Activated CD4-positive, alpha-beta T cell treated with anti-CD3 and anti-CD28 coated beads for 36 hours (primary cell): ENCODE measurements around the gene SKAP1. TPM values are rescaled to one million over a fixed set of nuclear protein-coding genes. Genes with fewer than 3 reads are reported as not detected.

ENCODE experiments used
- ATAC-seq: fragments of 200-7000 bp; cut with Tn5 transposase; one replicate; pipeline ENCODE4 v1.10.0; 2021; ENCODE audit warnings: mild to moderate bottlenecking, moderate library complexity
- CTCF ChIA-PET: fragments of 350-600 bp; sonication (Branson Sonifier 250); formaldehyde crosslinking; loops from one replicate; lab custom pipeline; 2021; ENCODE audit warnings: antibody characterized with exemption; lab: Charles Lee
- POLR2A ChIA-PET: fragments of 350-600 bp; sonication (Branson Sonifier 250); formaldehyde crosslinking; loops from one replicate; lab custom pipeline; 2021; ENCODE audit warnings: antibody characterized with exemption, inconsistent platforms; lab: Charles Lee
- DNase-seq: peaks from one replicate; pipeline ENCODE4 v3.0.0-alpha.2; 2020
- H3K27ac Mint-ChIP-seq: one replicate; pipeline ENCODE4 v1.8.0; 2021; ENCODE audit warnings: mixed read lengths
- H3K27me3 Mint-ChIP-seq: one replicate; pipeline ENCODE4 v1.8.0; 2021; ENCODE audit warnings: mixed read lengths
- H3K36me3 Mint-ChIP-seq: one replicate; pipeline ENCODE4 v1.8.0; 2021; ENCODE audit warnings: low read depth, mixed read lengths
- H3K4me1 Mint-ChIP-seq: one replicate; pipeline ENCODE4 v1.8.0; 2021; ENCODE audit warnings: mixed read lengths
- H3K4me3 Mint-ChIP-seq: one replicate; pipeline ENCODE4 v1.8.0; 2021; ENCODE audit warnings: mild to moderate bottlenecking, moderate library complexity, mixed read lengths
- H3K9me3 Mint-ChIP-seq: one replicate; pipeline ENCODE4 v1.8.0; 2021; ENCODE audit warnings: low read depth, mixed read lengths
- intact Hi-C, 2 experiments: fragments of 100-400 bp; cut with DNase I in 1 of 2; cut with micrococcal nuclease in 1 of 2; formaldehyde crosslinking; loops; one replicate each; pipeline versions ENCODE4 v1.14.2 to v1.15.1; 2022 to 2024; cut with DNase I, micrococcal nuclease
- total RNA-seq, 2 experiments: library from RNA; stranded (reverse); gene quantifications; one replicate each; pipeline ENCODE4 v1.2.3, GENCODE V29; 2021

The SKAP1 gene
- total RNA-seq, 2 experiments from 2014 or later = 76.1 to 109 TPM

- Mint-ChIP-seq H3K4me3 (no peak overlapping the region), H3K27me3 (no peaks in the 10 kb centered on the region), H3K4me1 (peaks cover 23% of the 10 kb centered on the region), H3K27ac (no peak overlapping the region), H3K36me3 (no peaks in the 10 kb centered on the region), H3K9me3 (no peaks in the 10 kb centered on the region)
- ATAC-seq = no peak
- ChIA-PET POLR2A (interaction anchor here (0.6 kb wide), 1 partner anchor 373 kb away, joined by 4 read pairs; no protein-coding TSS in a partner anchor), CTCF (interaction anchor here (0.6 to 4.2 kb wide), 15 partner anchors 12 to 332 kb away, joined by 3 to 25 read pairs (median 5); partner anchors contain the start of gene HOXB5)
- intact Hi-C loops = loop anchor here (2.0 to 5.0 kb wide), 2 partner anchors 31 to 329 kb away; partner anchors contain the start of genes HOXB3 (in 1 of the 2) and HOXB5 (in 1 of the 2)
- DNase-seq = no peak
Measured at GRCh38 chr17:48263731-48264035, 166.3 kb downstream of the SKAP1 start.

- Mint-ChIP-seq H3K36me3 (peaks cover 1% of the 10 kb centered on the region), H3K27ac (no peak overlapping the region), H3K27me3 (no peaks in the 10 kb centered on the region), H3K4me3 (no peak overlapping the region), H3K4me1 (peaks cover 23% of the 10 kb centered on the region), H3K9me3 (no peaks in the 10 kb centered on the region)
- DNase-seq (no peak), ATAC-seq (no peak)
- ChIA-PET CTCF (interaction anchor here (0.6 to 4.2 kb wide), 23 partner anchors 12 to 616 kb away, joined by 3 to 25 read pairs (median 4); partner anchors contain the start of gene HOXB5), POLR2A (interaction anchor here (0.6 kb wide), 1 partner anchor 373 kb away, joined by 4 read pairs; no protein-coding TSS in a partner anchor)
- intact Hi-C loops = loop anchor here in 1 of 2 experiments (5.0 kb wide), 1 partner anchor 329 kb away; the partner anchor contains the start of genes HOXB3 and HOXB5
Measured at GRCh38 chr17:48262982-48263730, 166.9 kb downstream of the SKAP1 start.

DNA sequence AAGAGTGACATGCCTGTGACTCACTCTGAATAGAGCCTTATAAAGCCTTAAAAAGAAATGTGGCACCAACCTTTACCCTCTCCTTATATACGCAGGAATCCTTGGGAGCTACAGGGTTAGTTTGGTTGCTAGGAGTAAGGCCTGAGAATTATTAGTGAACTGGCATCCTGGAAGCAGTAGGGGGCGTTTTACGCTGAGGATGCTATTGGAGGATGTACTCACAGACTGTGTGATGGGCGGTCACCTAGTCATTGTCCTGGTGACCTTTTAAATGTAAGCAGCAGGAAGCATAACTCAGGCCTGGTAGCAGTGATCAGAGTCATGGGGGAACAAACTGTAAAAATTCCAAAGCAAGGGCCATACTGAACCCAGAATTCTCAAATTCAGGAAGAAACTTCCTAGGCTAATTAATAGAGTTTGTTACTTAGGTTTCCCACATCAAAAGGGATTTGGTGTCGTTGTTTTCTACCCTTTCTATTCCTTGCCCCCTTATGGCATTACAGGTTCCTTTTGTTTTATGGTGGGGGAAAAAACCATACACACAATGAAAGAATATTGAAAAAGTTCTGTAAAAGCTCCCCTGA, 168.6 kb downstream of the SKAP1 start:
- CTCF ChIA-PET = interaction anchor here (0.7 to 2.8 kb wide), 6 partner anchors 10 to 47 kb away, joined by 3 to 15 read pairs (median 4); no protein-coding TSS in a partner anchor
- Mint-ChIP-seq H3K9me3 (no peaks in the 10 kb centered on the region), H3K27ac (no peak overlapping the region), H3K4me3 (no peak overlapping the region), H3K27me3 (no peaks in the 10 kb centered on the region), H3K36me3 (peaks cover 3% of the 10 kb centered on the region), H3K4me1 (peaks cover 19% of the 10 kb centered on the region)
- DNase-seq (peak; percentile 24), ATAC-seq (peak; percentile 31)
- intact Hi-C loops = loop anchor here (2.0 to 5.0 kb wide), 2 partner anchors 331 kb away; partner anchors contain the start of genes HOXB5 (in 2 of the 2) and HOXB3 (in 1 of the 2)
- POLR2A ChIA-PET = no interaction called here

- no peaks in the 10 kb centered on the region for H3K9me3 Mint-ChIP-seq
- ATAC-seq (no peak), DNase-seq (no peak)
- H3K4me3 Mint-ChIP-seq = no peak overlapping the region
- POLR2A ChIA-PET = no interaction called here
- no peak overlapping the region for H3K27ac Mint-ChIP-seq
- intact Hi-C loops = loop anchor here (2.0 to 5.0 kb wide), 2 partner anchors 333 kb away; partner anchors contain the start of genes HOXB5 (in 2 of the 2) and HOXB3 (in 1 of the 2)
- peaks cover 5% of the 10 kb centered on the region for H3K4me1 Mint-ChIP-seq
- no peaks in the 10 kb centered on the region for H3K27me3 Mint-ChIP-seq
- CTCF ChIA-PET = interaction anchor here (0.6 to 2.2 kb wide), 23 partner anchors 8 to 359 kb away, joined by 3 to 10 read pairs (median 4); partner anchors contain the start of gene HOXB5
- peaks cover 3% of the 10 kb centered on the region for H3K36me3 Mint-ChIP-seq
Measured at GRCh38 chr17:48259694-48260291, 170.2 kb downstream of the SKAP1 start.

DNA sequence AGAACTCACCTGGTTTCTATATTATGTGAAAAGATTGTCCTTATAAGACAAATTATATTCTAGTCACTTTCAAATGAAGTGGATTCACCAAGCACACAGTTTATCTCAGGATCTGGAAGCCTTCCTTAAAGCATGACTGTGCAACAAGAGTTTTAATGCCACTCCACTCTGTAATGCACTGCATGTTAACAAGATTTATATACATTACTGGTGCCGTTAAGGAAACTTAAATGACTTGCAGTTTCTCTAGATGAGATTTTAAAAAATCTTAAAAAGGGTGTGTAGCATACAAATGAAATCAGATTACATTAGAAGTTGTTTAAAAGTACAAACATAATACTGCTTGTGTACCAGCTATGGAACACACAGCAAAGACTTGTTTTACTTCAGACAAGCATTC, 171.7 kb downstream of the SKAP1 start:
- intact Hi-C loops = no loop called here
- Mint-ChIP-seq H3K4me3 (no peak overlapping the region), H3K27ac (no peak overlapping the region), H3K27me3 (no peaks in the 10 kb centered on the region), H3K4me1 (peaks cover 2% of the 10 kb centered on the region), H3K36me3 (peaks cover 3% of the 10 kb centered on the region), H3K9me3 (no peaks in the 10 kb centered on the region)
- ATAC-seq = no peak
- ChIA-PET CTCF (interaction anchor here (1.0 to 2.2 kb wide), 8 partner anchors 11 to 343 kb away, joined by 3 to 10 read pairs (median 6); partner anchors contain the start of gene HOXB5), POLR2A (no interaction called here)
- no peak for DNase-seq

DNA sequence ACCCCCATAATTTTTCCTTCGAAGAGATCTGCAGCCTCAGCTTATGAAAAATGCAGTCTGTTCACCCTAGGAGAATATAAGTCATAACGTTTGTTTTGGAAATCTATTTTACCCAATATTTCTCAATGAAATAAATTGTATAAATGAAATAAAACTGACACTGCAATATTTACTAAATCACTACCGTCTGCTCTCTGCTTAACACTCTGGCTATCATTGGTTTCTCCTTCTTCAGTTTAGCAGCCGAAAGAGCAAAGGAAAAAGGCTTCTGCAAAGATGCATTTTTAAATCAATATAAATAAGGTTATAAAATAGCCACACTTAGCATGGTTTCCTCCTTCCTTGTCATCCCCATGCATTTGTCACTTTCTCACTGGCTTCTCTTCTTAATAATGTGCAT, 174.3 kb downstream of the SKAP1 start:
- ATAC-seq (no peak), DNase-seq (no peak)
- no peak overlapping the region for H3K4me3 Mint-ChIP-seq
- no peaks in the 10 kb centered on the region for H3K27me3 Mint-ChIP-seq
- peaks cover 6% of the 10 kb centered on the region for H3K36me3 Mint-ChIP-seq
- H3K9me3 Mint-ChIP-seq = no peaks in the 10 kb centered on the region
- ChIA-PET CTCF (interaction anchor here (0.7 kb wide), 1 partner anchor 133 kb away, joined by 3 read pairs; no protein-coding TSS in a partner anchor), POLR2A (no interaction called here)
- intact Hi-C loops = no loop called here
- H3K4me1 Mint-ChIP-seq = peaks cover 6% of the 10 kb centered on the region
- H3K27ac Mint-ChIP-seq = no peak overlapping the region

- no peak for ATAC-seq
- intact Hi-C loops = no loop called here
- H3K27me3 Mint-ChIP-seq = no peaks in the 10 kb centered on the region
- no peak overlapping the region for H3K4me3 Mint-ChIP-seq
- peaks cover 6% of the 10 kb centered on the region for H3K4me1 Mint-ChIP-seq
- no peaks in the 10 kb centered on the region for H3K9me3 Mint-ChIP-seq
- ChIA-PET POLR2A (no interaction called here), CTCF (interaction anchor here (0.9 to 1.8 kb wide), 2 partner anchors 10 to 338 kb away, joined by 3 to 4 read pairs; no protein-coding TSS in a partner anchor)
- peaks cover 6% of the 10 kb centered on the region for H3K36me3 Mint-ChIP-seq
- DNase-seq = no peak
- H3K27ac Mint-ChIP-seq = no peak overlapping the region
Measured at GRCh38 chr17:48254896-48255295, 175.1 kb downstream of the SKAP1 start.

- ATAC-seq (no peak), DNase-seq (no peak)
- CTCF ChIA-PET = interaction anchor here (1.8 to 2.0 kb wide), 2 partner anchors 11 to 339 kb away, joined by 4 read pairs; no protein-coding TSS in a partner anchor
- no peaks in the 10 kb centered on the region for H3K9me3 Mint-ChIP-seq
- peaks cover 6% of the 10 kb centered on the region for H3K4me1 Mint-ChIP-seq
- H3K4me3 Mint-ChIP-seq = no peak overlapping the region
- intact Hi-C loops = no loop called here
- no peaks in the 10 kb centered on the region for H3K27me3 Mint-ChIP-seq
- H3K27ac Mint-ChIP-seq = no peak overlapping the region
- POLR2A ChIA-PET = interaction anchor here (0.6 kb wide), 1 partner anchor 255 kb away, joined by 3 read pairs; no protein-coding TSS in a partner anchor
- H3K36me3 Mint-ChIP-seq = peaks cover 6% of the 10 kb centered on the region
Measured at GRCh38 chr17:48253975-48254374, 176.0 kb downstream of the SKAP1 start.

GRCh38 chr17:48251950-48252349, 178.1 kb downstream of the SKAP1 start:
- intact Hi-C loops = no loop called here
- H3K9me3 Mint-ChIP-seq = no peaks in the 10 kb centered on the region
- DNase-seq = no peak
- H3K4me3 Mint-ChIP-seq = no peak overlapping the region
- H3K27ac Mint-ChIP-seq = no peak overlapping the region
- ChIA-PET CTCF (interaction anchor here (1.3 to 3.3 kb wide), 2 partner anchors 11 kb away, joined by 4 to 15 read pairs; no protein-coding TSS in a partner anchor), POLR2A (no interaction called here)
- H3K36me3 Mint-ChIP-seq = peaks cover 3% of the 10 kb centered on the region
- peaks cover 8% of the 10 kb centered on the region for H3K4me1 Mint-ChIP-seq
- H3K27me3 Mint-ChIP-seq = no peaks in the 10 kb centered on the region
- no peak for ATAC-seq

GRCh38 chr17:48250949-48251348, 179.1 kb downstream of the SKAP1 start:
- H3K4me3 Mint-ChIP-seq = no peak overlapping the region
- ATAC-seq = no peak
- DNase-seq = no peak
- intact Hi-C loops = no loop called here
- no peak overlapping the region for H3K27ac Mint-ChIP-seq
- H3K36me3 Mint-ChIP-seq = peaks cover 3% of the 10 kb centered on the region
- ChIA-PET CTCF (interaction anchor here (0.6 to 3.3 kb wide), 7 partner anchors 9 to 386 kb away, joined by 3 to 15 read pairs (median 4); no protein-coding TSS in a partner anchor), POLR2A (interaction anchor here (0.6 kb wide), 1 partner anchor 940 kb away, joined by 3 read pairs; no protein-coding TSS in a partner anchor)
- H3K9me3 Mint-ChIP-seq = no peaks in the 10 kb centered on the region
- H3K27me3 Mint-ChIP-seq = no peaks in the 10 kb centered on the region
- H3K4me1 Mint-ChIP-seq = peaks cover 17% of the 10 kb centered on the region
